Keratinocyte (primary cell): ENCODE data around the gene SH2D3C. TPM values are rescaled to one million over a fixed set of nuclear protein-coding genes. Genes with fewer than 3 reads are reported as not detected.

Experiments used
- DNase-seq: peaks from one replicate; pipeline ENCODE4 v3.0.0-alpha.2; 2011; ENCODE audit warnings: low read depth, missing footprints, low spot score
- FAIRE-seq: peaks from 2 replicates; lab custom pipeline; 2011; peaks lifted over from hg19 to GRCh38; lab: Jason Lieb, UNC
- H2AFZ ChIP-seq: 2 replicates; pipeline ENCODE4 v1.6.0; 2012; ENCODE audit warnings: low read length, control low read depth, inconsistent platforms; ENCODE audit not compliant: control insufficient read depth
- H3K27ac ChIP-seq: 2 replicates; pipeline ENCODE4 v1.5.1; 2011; ENCODE audit warnings: low read length; ENCODE audit not compliant: control insufficient read depth, insufficient read depth
- H3K27me3 ChIP-seq: 3 replicates; pipeline ENCODE4 v1.6.0; 2011; ENCODE audit warnings: low read length; ENCODE audit not compliant: control insufficient read depth, insufficient read depth; ENCODE audit errors: extremely low read depth
- H3K36me3 ChIP-seq, 2 experiments: 2 replicates in 1 of 2; 3 replicates in 1 of 2; pipeline ENCODE4 v1.5.1; 2011; ENCODE audit warnings: low read length in 2 of 2, mild to moderate bottlenecking in 1 of 2; ENCODE audit not compliant: control insufficient read depth in 2 of 2, insufficient read depth in 2 of 2; ENCODE audit errors: extremely low read depth in 1 of 2
- H3K4me1 ChIP-seq: 3 replicates; pipeline ENCODE4 v1.5.1; 2011; ENCODE audit warnings: low read length; ENCODE audit not compliant: control insufficient read depth, insufficient read depth; ENCODE audit errors: extremely low read depth
- H3K4me2 ChIP-seq: 3 replicates; pipeline ENCODE4 v1.6.0; 2011; ENCODE audit warnings: low read depth, low read length; ENCODE audit not compliant: control insufficient read depth, insufficient read depth; ENCODE audit errors: extremely low read depth
- H3K4me3 ChIP-seq, 3 experiments: fragments of 200-600 bp in 1 of 3; sonication (generic) in 1 of 3; 2 replicates in 2 of 3; 3 replicates in 1 of 3; pipeline ENCODE4 v1.5.1; 2011 to 2016; ENCODE audit warnings: low read length in 3 of 3, mild to moderate bottlenecking in 3 of 3, control low read depth in 2 of 3, inconsistent platforms in 1 of 3, low read depth in 1 of 3, mixed read lengths in 1 of 3, mixed run types in 1 of 3, moderate library complexity in 1 of 3; ENCODE audit not compliant: control insufficient read depth in 2 of 3, insufficient read depth in 2 of 3; ENCODE audit errors: extremely low read depth in 1 of 3
- H3K79me2 ChIP-seq: 2 replicates; pipeline ENCODE4 v1.6.0; 2012; ENCODE audit warnings: low read length; ENCODE audit not compliant: control insufficient read depth, insufficient read depth
- H3K9ac ChIP-seq: 3 replicates; pipeline ENCODE4 v1.6.0; 2011; ENCODE audit warnings: low read length; ENCODE audit not compliant: control insufficient read depth, insufficient read depth; ENCODE audit errors: extremely low read depth
- H3K9me1 ChIP-seq: 3 replicates; pipeline ENCODE4 v1.6.0; 2011; ENCODE audit warnings: low read length; ENCODE audit not compliant: control insufficient read depth, insufficient read depth; ENCODE audit errors: extremely low read depth
- H3K9me3 ChIP-seq: 2 replicates; pipeline ENCODE4 v1.5.1; 2012; ENCODE audit warnings: low read depth, low read length; ENCODE audit not compliant: control insufficient read depth
- H4K20me1 ChIP-seq: 3 replicates; pipeline ENCODE4 v1.6.0; 2011; ENCODE audit warnings: low read length; ENCODE audit not compliant: control insufficient read depth, insufficient read depth; ENCODE audit errors: extremely low read depth
- EZH2 ChIP-seq: IDR thresholded peaks from one replicate; pipeline ENCODE4 v1.6.1; 2012; ENCODE audit warnings: inconsistent platforms, mild to moderate bottlenecking, low read length, moderate library complexity
- dilution Hi-C: fragments of 300-500 bp; cut with MboI; formaldehyde crosslinking; loops from one replicate; pipeline ENCODE4 v1.7.0; 2020; ENCODE audit warnings: low sequenced_read_pairs; ENCODE audit not compliant: extremely low pct_ligation_motif_present
- polyA plus RNA-seq, 5 experiments: library from polyadenylated mRNA; depleted of rRNA in 3 of 5; stranded (reverse) in 3 of 5; stranded (forward) in 1 of 5; unstranded in 1 of 5; fragments of >200 nt; gene quantifications; 1 replicate in 1 of 5; 2 replicates in 3 of 5; 3 replicates in 1 of 5; pipeline versions ENCODE4 v1.2.1 to v1.2.3, GENCODE V29; 2011 to 2012; ENCODE audit warnings: missing spikeins in 2 of 5, low read depth in 1 of 5, low replicate concordance in 1 of 5
- TF ChIP-seq, protein P1 (sequence below), 3 experiments: IDR thresholded peaks in 1 of 3; conservative IDR thresholded peaks in 1 of 3; optimal IDR thresholded peaks in 1 of 3; 2 replicates in 2 of 3; 3 replicates in 1 of 3; pipeline versions ENCODE3 to v1.5.1; 2011; ENCODE audit warnings: low read length in 3 of 3, mild to moderate bottlenecking in 3 of 3, moderate library complexity in 2 of 3, control low read depth in 1 of 3, inconsistent platforms in 1 of 3; ENCODE audit not compliant: insufficient read depth in 2 of 3; ENCODE audit errors: extremely low read depth in 1 of 3

Gene SH2D3C
- polyA plus RNA-seq, 1 donor (not counting 4 experiments of a cell fraction or from before 2014, with no cell fraction given), result 0.12 TPM

DNA sequence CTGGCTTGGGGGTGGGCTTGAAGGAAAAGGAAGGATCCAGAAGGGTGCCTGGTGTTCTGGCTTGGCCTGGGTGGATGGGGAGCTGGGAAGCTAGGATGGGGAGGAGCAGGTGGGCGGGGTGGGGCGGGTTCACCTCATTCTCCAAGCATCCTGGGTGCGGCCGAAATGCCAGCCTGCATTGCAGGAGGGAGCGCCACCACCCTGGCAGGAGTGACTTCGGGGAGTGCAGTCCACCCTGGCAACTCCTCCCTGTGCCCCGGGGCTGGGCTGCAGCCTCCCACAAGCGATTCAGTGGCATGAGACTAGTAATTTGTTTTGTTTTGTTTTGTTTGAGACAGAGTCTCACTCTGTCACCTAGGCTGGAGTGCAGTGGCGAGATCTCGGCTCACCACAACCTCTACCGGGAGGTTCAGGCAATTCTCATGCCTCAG lies 57.1 kb downstream of the SH2D3C start:
- no peak overlapping the region for H3K27ac ChIP-seq
- DNase-seq (no peak), FAIRE-seq (no peak)
- no peak overlapping the region for H3K9ac ChIP-seq
- no peaks in the 10 kb centered on the region for H3K27me3 ChIP-seq
- no peaks in the 10 kb centered on the region for H4K20me1 ChIP-seq
- TF ChIP-seq EZH2, result no peak
- TF ChIP-seq, protein P1, sequence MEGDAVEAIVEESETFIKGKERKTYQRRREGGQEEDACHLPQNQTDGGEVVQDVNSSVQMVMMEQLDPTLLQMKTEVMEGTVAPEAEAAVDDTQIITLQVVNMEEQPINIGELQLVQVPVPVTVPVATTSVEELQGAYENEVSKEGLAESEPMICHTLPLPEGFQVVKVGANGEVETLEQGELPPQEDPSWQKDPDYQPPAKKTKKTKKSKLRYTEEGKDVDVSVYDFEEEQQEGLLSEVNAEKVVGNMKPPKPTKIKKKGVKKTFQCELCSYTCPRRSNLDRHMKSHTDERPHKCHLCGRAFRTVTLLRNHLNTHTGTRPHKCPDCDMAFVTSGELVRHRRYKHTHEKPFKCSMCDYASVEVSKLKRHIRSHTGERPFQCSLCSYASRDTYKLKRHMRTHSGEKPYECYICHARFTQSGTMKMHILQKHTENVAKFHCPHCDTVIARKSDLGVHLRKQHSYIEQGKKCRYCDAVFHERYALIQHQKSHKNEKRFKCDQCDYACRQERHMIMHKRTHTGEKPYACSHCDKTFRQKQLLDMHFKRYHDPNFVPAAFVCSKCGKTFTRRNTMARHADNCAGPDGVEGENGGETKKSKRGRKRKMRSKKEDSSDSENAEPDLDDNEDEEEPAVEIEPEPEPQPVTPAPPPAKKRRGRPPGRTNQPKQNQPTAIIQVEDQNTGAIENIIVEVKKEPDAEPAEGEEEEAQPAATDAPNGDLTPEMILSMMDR (optimal IDR thresholded peaks at IDR 0.05 in 1 of 3, IDR thresholded peaks at IDR 0.05 in 1 of 3, conservative IDR thresholded peaks at IDR 0.05 in 1 of 3; ENCODE audit: extremely low read depth in 1 of 3, insufficient read depth in 2 of 3, low read length in 3 of 3), result no peak
- no peaks in the 10 kb centered on the region for H3K9me1 ChIP-seq
- dilution Hi-C loops, result no loop called here
- no peaks in the 10 kb centered on the region for H3K36me3 ChIP-seq
- H3K79me2 ChIP-seq, result no peaks in the 10 kb centered on the region
- peak overlapping the region; percentile 27 for H3K4me2 ChIP-seq
- H3K9me3 ChIP-seq, result no peaks in the 10 kb centered on the region
- no peak overlapping the region for H3K4me3 ChIP-seq
- H3K4me1 ChIP-seq, result peaks cover 15% of the 10 kb centered on the region
- H2AFZ ChIP-seq, result peak overlapping the region; percentile 40

DNA sequence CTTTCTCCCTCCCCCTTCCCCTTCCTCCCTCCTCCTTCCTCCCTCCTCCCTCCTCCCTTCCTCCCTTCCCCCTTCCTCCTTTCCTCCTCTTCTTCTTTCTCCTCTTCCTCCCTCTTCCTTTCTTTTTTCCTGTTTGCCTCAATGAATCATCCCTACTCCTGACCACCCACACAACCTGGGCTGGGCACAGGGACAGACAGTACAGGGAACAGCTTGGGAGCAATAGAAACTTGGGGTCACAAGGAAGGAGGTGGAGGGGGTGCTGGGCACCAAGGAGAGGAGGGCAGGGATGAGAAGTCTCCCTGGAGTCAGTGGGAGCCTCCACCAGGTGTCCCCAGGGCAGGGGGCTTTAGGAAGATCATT lies 57.6 kb downstream of the SH2D3C start:
- Histone ChIP-seq H3K79me2 (no peaks in the 10 kb centered on the region), H3K9me1 (no peaks in the 10 kb centered on the region), H3K4me1 (peaks cover 20% of the 10 kb centered on the region), H3K27me3 (no peaks in the 10 kb centered on the region), H3K9ac (peak overlapping the region; percentile 9), H3K27ac (no peak overlapping the region), H3K9me3 (no peaks in the 10 kb centered on the region), H4K20me1 (no peaks in the 10 kb centered on the region), H2AFZ (no peak overlapping the region), H3K36me3 (no peaks in the 10 kb centered on the region), H3K4me3 (no peak overlapping the region), H3K4me2 (no peak overlapping the region)
- dilution Hi-C loops, result no loop called here
- FAIRE-seq (no peak), DNase-seq (no peak)
- TF ChIP-seq EZH2, result no peak
- TF ChIP-seq, protein P1 (optimal IDR thresholded peaks at IDR 0.05 in 1 of 3, IDR thresholded peaks at IDR 0.05 in 1 of 3, conservative IDR thresholded peaks at IDR 0.05 in 1 of 3; ENCODE audit: extremely low read depth in 1 of 3, insufficient read depth in 2 of 3, low read length in 3 of 3), result no peak
